NCI-H2029 (cell line): Measurements from ENCODE around the gene CTU2.

Source experiments
- DNase-seq: peaks from one replicate; lab custom pipeline; 2025; lab: John Stamatoyannopoulos, UW

CTU2 gene

GRCh38 chr16:88681709-88682451 is 24.4 kb upstream of the CTU2 start:
- DNase-seq: no peak

GRCh38 chr16:88684569-88685155 is 21.6 kb upstream of the CTU2 start:
- DNase-seq: no peak

DNA sequence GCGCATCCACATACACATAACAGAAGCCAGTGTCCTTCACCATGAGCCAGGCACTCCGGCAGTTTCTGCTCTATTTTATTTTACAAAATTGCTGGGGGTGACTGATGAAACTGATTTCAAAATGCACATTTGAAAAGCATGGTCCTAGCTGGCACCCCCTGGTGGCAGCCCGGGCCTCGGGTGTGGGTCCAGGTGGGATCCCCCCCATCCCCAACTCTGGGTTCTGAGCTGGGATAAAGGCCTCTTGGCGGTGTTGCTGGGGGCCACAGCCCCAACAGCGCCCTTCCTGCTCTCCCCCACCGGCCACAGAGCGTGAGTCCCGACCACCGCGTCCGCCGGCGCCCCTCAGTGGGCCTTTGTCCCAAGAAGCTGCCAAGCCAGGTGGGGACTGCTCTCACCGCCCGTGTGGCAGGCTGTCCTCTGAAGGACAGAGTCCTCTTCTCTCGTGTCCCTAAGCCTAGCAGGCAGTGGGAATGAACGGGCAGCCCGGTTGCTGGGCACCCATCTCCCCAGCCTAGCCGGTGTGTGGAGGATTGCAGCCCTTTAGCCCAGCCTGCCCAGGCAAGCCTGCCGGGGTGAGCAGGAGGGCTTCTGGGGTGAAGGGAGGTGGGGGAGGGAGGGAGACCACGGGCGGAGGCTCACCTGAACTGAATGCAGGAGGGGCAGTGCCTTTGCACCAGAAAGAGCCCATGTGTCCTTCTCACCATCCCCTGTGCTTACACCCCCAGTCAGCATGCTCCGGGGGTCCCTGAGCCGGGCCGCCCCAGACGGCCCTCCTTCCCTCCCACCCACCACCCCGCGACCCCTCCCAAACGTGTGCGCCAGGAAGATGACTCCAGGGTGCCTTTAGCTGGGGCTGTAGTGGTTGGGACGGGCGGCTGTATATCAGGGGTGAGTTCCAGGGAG is 20.9 kb upstream of the CTU2 start:
- DNase-seq: no peak

DNA sequence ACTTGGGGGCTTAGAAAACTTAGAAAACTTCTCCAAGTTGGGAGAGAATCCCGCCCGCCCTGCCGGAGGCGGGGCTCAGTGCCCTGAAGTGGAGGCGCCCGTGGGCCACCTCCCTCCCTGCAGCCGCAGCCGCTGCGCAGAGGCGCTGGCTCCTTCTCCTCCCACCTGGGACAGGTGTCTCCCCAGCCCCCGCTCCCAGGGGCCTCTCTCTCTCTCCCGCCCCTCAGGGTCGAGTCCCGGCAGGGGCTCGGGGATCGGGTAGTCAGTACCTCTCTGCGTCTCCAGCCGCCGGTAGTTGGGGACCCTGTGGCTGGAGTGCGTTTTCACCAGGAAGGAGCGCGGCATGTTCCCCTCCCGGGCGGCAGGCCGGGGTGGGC is 20.3 kb upstream of the CTU2 start:
- DNase-seq: peak; percentile 35

GRCh38 chr16:88686439-88687253 is 19.7 kb upstream of the CTU2 start, which contains the start of gene SNAI3:
Gene SNAI3 (minus strand): TSS chr16:88686507. CDS start chr16:88686406, 101 bp downstream.
- DNase-seq: peak; percentile 47

DNA sequence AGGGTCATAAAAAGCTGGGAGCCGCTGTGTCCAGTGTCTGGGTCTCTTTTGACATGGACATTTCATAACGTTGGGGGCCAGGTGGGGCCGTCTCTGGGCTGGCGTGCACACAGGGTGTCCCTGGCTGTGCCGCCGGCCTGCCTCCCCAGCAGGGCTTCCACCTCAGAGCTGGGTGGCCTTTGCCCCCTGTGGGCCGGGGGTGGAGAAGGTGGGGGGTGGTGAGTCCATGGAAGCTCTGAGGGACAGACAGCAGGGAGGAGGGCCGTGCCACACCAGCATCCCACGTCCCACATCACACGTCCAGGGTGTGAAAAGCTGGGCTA is 19.1 kb upstream of the CTU2 start:
- DNase-seq: no peak

DNA sequence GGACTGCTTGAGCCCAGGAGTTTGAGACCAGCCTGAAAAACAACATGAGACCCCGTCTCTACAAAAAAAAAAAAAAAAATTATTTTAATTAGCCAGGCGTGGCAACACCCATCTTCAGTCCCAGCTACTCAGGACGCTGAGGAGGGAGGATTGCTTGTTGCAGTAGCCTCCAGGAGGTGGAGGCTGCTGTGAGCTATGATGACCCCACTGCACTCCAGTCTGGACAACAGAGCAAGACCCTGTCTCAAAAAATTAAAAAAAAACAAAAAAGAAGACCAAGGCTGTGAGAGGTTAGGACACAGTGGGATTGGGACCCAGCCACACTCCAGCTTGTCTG is 18.7 kb upstream of the CTU2 start:
- DNase-seq: no peak

DNA sequence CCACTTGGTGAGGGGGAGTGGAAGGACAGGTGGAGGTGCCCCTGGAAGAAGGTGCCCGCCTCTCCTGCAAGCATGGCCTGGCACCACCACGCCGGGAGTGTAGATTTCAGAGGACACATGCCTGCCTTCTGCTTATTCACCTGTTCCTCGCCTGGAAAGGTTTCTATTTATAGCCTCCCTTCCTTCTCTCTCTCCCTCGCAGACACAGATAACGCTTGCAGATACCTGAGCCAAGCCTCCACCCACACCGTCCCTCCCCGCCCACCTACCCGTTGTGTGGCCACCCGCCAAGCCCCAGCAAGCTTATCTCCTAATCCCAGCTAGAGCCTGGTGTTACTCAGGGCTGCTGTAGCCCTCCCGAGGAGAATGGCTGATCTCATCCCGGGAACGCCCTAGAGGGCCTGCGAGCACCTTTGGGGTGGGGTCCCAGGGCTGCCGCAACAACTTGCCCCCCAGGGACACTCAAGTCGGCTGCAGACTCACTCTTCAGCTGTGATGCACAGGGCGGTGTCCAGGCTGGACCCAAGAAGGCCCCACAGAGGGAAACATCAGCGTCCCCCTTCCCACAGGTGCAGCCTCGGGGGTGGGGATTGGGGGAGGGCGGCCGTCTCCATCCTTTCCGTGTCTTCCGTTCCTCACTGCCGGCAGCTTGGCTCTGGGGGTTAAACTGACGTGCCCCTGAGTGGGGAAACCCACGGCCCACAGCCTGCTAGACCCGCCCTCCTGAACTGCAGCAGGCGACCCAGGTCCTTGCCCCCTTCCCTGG is 18.1 kb upstream of the CTU2 start:
- DNase-seq: peak; percentile 76

- no peak for DNase-seq
Measured at GRCh38 chr16:88690341-88691128, 15.8 kb upstream of the CTU2 start.

GRCh38 chr16:88691129-88691813 is 15.0 kb upstream of the CTU2 start:
- DNase-seq: no peak

GRCh38 chr16:88691924-88692560 is 14.3 kb upstream of the CTU2 start:
- DNase-seq: no peak

DNA sequence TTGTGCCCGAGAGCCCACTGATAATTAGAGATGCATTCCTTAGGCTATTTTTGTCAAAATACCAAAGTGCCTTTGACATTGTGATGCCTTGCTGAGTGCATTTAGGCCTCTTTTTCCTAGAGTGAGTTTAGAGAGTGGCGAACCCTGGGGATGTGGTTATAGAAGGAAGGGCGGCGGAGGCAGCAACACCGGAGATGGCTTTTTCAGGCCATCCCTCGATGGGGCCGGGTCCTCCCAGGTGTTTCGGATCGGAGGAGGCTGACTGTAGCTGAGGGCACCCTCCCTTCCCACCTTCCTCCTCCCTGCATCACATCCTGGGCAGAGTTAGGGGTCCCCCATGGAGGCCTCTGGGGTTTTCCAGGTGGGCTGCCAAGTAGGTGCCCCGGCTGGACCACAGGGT is 13.4 kb upstream of the CTU2 start:
- DNase-seq: no peak

GRCh38 chr16:88693420-88694177 is 12.7 kb upstream of the CTU2 start:
- DNase-seq: no peak

DNA sequence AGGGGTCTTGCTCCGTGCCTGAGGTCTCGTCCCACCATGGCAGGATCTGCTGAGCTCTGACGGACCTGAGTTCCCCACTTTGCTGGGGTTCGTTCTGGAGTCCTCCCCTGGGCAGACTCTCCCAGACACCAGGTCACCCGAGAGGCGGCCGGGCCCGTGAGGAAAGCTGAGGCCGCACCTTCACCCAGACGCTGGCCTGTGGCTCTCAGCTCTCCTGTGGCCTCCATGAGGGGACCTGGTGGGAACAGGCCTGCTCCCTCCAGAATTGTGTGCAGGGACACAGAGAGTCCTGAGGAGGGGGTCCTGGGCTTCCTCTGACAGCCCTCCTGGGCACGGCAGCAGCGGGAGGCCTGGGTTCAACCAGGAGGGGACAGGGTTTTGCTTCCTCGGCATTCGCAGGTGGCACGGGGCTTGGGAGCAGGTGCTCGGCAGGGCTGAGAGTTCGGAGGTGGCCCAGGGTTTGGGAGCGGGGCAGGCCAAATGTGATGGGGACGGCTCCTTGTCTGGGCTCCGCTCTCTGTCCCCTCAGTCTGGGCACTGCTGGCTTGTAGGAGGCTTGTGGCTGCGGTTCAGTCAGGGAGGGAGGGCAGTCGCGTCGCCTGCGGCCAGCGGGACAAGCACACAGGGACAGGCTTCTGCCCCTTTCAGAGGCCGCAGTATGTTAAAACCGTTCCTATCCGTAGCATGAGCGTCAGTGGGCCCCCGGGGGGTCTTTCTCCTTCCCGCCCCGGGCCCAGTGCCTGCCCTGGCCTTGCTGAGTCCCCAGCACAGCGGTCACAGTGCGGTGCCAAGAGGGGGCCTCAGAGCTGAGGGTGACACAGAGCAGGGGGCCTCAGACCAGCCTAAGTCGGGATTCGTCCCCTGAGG is 11.8 kb upstream of the CTU2 start:
- no peak for DNase-seq

DNA sequence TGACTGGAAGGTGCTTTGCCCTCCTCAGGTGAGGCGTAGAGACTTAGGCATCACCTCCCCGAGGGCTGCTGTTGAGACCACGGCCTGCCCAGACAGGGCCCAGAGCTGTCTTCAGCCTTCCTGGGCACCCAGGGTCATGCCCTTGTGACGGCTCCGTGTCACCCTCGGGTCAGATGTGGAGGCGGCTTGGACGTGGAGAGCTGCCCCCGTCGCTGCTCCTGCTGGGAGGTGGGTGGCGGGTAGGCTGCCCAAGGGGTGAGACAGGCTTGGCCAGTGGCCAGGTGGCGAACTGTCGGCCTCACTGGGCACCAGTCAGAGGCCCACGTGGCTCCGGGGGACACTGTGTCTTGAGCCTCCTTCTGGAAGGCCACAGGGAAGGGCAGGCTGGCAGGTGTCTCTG is 11.1 kb upstream of the CTU2 start:
- no peak for DNase-seq

DNA sequence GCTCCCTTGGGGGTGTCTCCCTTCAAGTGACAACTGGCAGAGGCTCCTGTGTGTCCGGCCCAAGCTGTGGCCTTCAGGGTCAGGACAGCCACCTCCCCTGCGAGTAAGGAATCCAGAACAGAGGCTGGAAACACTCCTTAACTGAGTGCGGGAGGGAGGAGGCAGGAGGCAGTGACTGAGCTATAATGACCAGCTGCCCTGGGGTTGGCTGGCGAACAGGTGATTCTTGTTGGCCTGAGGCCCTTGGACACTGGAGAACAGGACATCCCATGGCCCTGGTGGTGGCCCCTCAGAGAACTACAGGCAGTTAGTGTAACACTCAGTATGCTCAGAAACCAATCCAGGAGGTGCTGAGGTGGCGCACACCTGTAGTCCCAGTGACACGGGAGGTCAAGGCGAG is 10.6 kb upstream of the CTU2 start:
- no peak for DNase-seq

DNA sequence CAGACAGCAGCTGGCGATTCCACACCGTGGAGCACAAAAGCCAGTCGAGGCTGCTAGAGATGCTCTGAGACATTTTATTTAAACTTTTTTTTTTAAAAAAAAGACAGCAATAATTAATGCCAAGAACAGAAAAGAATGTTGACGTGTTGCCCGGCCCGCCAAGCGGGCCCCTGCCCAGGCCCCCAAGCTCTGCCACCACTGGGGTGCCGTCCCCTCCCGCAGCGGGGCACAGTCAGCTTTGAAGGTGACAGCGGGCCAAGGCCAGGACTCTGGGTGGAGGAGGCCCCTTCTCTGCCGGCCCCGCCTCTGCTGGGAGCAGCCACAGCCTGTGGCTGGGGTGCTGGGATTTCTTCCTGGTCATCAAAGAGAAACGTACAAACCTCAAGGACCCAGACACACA is 9.9 kb upstream of the CTU2 start:
- DNase-seq: no peak
